ENCODE data around the gene GRAMD1B. TPM values are rescaled to one million over a fixed set of nuclear protein-coding genes. Genes with fewer than 3 reads are reported as not detected.

GRAMD1B gene
- total RNA-seq, 1 donor from 2014 or later, result 31.8 TPM

- intact Hi-C loops (cut with micrococcal nuclease), result no loop called here
- DNase-seq, result no peak
Measured at GRCh38 chr11:123590296-123590912, 160.3 kb downstream of the GRAMD1B start.

DNA sequence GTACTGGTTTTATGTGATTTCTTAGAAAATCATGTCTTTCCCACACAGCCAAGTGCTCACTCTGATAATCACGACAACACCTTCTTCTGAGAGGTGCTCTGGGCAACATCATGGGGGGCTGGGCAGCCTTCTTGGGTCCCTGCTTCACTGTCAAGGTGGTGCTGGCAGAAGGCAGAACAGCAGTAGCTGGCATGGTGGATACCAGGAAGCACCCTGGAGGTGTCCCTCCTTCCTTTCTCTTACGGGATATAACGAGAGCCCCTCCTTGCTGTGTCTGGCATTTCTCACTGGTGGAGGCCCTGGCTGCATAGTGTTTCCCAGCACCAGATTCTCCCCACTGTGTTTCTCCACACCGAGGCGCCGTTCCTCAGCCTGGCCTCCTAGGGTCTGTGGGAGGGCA is 163.5 kb downstream of the GRAMD1B start:
- H3K4me1 ChIP-seq, result peaks cover 13% of the 10 kb centered on the region
- no peak overlapping the region for H3K27ac ChIP-seq (replicated peaks)
- intact Hi-C loops (cut with micrococcal nuclease), result no loop called here
- H3K4me3 ChIP-seq, result no peak overlapping the region
- DNase-seq, result no peak
- peaks cover 12% of the 10 kb centered on the region for H3K36me3 ChIP-seq
- no peaks in the 10 kb centered on the region for H3K9me3 ChIP-seq (replicated peaks)
- H3K27me3 ChIP-seq (ENCODE audit: low read depth), result no peaks in the 10 kb centered on the region
- no peak for TF ChIP-seq CTCF (IDR thresholded peaks at IDR 0.05; ENCODE audit: borderline replicate concordance)

More at GRCh38 chr11:123590296-123590912, 160.3 kb downstream of the GRAMD1B start:
- TF ChIP-seq CTCF (IDR thresholded peaks at IDR 0.05; ENCODE audit: borderline replicate concordance), result no peak
- Histone ChIP-seq H3K9me3 (replicated peaks) (no peaks in the 10 kb centered on the region), H3K4me1 (peaks cover 13% of the 10 kb centered on the region), H3K4me3 (no peak overlapping the region), H3K36me3 (no peaks in the 10 kb centered on the region), H3K27me3 (ENCODE audit: low read depth) (no peaks in the 10 kb centered on the region), H3K27ac (replicated peaks) (no peak overlapping the region)

GRCh38 chr11:123594188-123594901 is 164.3 kb downstream of the GRAMD1B start:
- no peak for DNase-seq
- H3K27ac ChIP-seq (replicated peaks), result no peak overlapping the region
- no peak overlapping the region for H3K4me3 ChIP-seq
- no peaks in the 10 kb centered on the region for H3K9me3 ChIP-seq (replicated peaks)
- no peak for TF ChIP-seq CTCF (IDR thresholded peaks at IDR 0.05; ENCODE audit: borderline replicate concordance)
- H3K4me1 ChIP-seq, result peaks cover 13% of the 10 kb centered on the region
- H3K36me3 ChIP-seq, result peaks cover 12% of the 10 kb centered on the region
- intact Hi-C loops (cut with micrococcal nuclease), result no loop called here
- no peaks in the 10 kb centered on the region for H3K27me3 ChIP-seq (ENCODE audit: low read depth)

- Histone ChIP-seq H3K27ac (replicated peaks) (no peak overlapping the region), H3K9me3 (replicated peaks) (no peaks in the 10 kb centered on the region), H3K36me3 (peaks cover 12% of the 10 kb centered on the region), H3K4me1 (peaks cover 10% of the 10 kb centered on the region), H3K27me3 (ENCODE audit: low read depth) (no peaks in the 10 kb centered on the region), H3K4me3 (no peak overlapping the region)
- DNase-seq, result no peak
- intact Hi-C loops (cut with micrococcal nuclease), result no loop called here
- TF ChIP-seq CTCF (IDR thresholded peaks at IDR 0.05; ENCODE audit: borderline replicate concordance), result no peak
Measured at GRCh38 chr11:123594921-123595320, 164.9 kb downstream of the GRAMD1B start.

DNA sequence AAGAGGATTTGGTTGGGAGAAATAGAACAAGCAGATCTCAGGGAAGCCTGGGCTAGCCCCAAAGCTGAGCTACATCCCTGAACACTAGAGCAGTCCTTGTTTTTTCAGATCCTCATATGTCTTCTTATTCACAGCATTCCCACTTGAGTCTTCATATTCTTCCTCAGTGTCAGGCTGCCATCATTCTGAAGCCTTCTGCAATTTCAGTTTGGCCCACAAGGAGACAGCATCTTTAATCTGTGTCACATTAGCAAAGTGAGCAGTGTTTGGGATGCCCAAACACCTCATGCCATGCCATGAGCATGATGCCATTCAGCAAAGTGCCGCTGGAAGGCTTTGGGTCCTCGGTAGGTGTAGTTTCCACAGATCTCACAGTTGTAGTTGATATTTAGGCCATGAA is 167.8 kb downstream of the GRAMD1B start:
- intact Hi-C loops (cut with micrococcal nuclease), result no loop called here
- Histone ChIP-seq H3K36me3 (peaks cover 24% of the 10 kb centered on the region), H3K4me1 (peaks cover 4% of the 10 kb centered on the region), H3K9me3 (replicated peaks) (no peaks in the 10 kb centered on the region), H3K4me3 (no peak overlapping the region), H3K27me3 (ENCODE audit: low read depth) (no peaks in the 10 kb centered on the region), H3K27ac (replicated peaks) (no peak overlapping the region)
- no peak for TF ChIP-seq CTCF (IDR thresholded peaks at IDR 0.05; ENCODE audit: borderline replicate concordance)
- no peak for DNase-seq

All from left ventricle myocardium inferior (tissue), 1 donor.